ENCODE data around the gene CD58.
"Not testable (repeated sequence)": the region's sequence is repeated elsewhere in the genome, so short reads cannot be mapped to it uniquely, and the experiment has no call there.

DNA sequence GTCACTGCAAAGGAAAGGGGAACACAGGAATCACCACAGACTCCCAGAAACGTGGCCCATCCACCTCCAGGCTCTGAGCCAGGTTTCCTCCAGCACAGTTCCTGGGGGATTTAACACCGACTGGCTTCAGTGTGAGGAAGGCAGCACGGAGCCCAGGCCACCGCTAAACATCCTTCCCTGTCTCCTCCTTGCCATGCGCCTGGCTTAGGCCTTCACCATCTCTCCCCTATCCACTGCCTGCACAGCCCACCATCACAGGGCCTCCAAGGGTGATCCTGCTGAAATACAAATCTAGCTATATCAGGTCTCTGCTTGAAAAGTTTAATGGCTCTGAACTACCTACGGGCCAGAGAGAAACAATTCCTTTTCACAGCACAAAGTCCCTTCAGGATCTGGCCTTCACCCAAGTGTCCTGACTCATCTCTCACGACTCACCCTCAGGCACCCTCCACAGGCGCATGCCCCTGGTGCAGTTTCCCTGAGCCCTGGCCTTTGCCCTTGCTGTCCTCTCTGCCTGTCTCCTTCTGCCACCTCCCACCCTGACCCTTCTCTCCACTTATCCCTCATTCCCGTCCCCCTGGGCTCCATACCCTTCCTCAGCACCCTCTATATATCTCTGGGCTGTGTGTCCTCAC lies 18.4 kb upstream of the CD58 start:
- not testable (repeated sequence) for TF ChIP-seq EZH2 (IDR thresholded peaks at IDR 0.05; ENCODE audit: borderline replicate concordance, low read depth, low read length, poor library complexity, severe bottlenecking)
- TF ChIP-seq, protein P1, sequence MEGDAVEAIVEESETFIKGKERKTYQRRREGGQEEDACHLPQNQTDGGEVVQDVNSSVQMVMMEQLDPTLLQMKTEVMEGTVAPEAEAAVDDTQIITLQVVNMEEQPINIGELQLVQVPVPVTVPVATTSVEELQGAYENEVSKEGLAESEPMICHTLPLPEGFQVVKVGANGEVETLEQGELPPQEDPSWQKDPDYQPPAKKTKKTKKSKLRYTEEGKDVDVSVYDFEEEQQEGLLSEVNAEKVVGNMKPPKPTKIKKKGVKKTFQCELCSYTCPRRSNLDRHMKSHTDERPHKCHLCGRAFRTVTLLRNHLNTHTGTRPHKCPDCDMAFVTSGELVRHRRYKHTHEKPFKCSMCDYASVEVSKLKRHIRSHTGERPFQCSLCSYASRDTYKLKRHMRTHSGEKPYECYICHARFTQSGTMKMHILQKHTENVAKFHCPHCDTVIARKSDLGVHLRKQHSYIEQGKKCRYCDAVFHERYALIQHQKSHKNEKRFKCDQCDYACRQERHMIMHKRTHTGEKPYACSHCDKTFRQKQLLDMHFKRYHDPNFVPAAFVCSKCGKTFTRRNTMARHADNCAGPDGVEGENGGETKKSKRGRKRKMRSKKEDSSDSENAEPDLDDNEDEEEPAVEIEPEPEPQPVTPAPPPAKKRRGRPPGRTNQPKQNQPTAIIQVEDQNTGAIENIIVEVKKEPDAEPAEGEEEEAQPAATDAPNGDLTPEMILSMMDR (conservative IDR thresholded peaks at IDR 0.05; ENCODE audit: low read depth, low read length), result not testable (repeated sequence)

All from A673 (cell line).